Sigmoid colon (tissue), 3 donors: Measurements from ENCODE around the gene IP6K3.

Experiments
- POLR2A ChIP-seq, 2 donors: fragments of 450-650 bp; IDR thresholded peaks; one replicate each; pipeline ENCODE4 v1.6.1; 2016; ENCODE audit warnings: antibody characterized with exemption in 2 of 2, mild to moderate bottlenecking in 2 of 2, moderate library complexity in 2 of 2
- TF ChIP-seq, protein P1 (sequence below), 4 experiments: fragments of 450-650 bp in 3 of 4; fragments of 200-600 bp in 1 of 4; IDR thresholded peaks; one replicate each; pipeline ENCODE4 v1.5.1; 2016 to 2019; ENCODE audit warnings: antibody characterized with exemption in 4 of 4, mild to moderate bottlenecking in 3 of 4, moderate library complexity in 2 of 4

DNA sequence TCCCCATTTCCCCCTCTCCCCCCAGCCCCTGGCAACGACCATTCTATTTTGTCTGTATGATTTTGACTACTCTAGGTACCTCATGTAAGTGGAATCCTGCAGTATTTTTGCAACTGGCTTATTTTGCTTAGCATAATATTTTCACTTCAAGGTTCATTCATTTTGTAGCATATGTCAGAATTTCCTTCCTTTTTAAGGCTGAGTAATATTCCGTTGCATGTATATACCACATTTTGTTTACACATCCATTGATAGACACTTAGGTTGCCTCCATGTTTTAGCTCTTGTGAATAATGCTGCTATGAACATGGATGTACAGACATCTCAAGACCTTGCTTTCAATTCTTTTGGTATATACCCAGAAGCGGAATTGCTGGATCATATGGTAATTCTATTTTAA, 33.8 kb downstream of the IP6K3 start:
- TF ChIP-seq, protein P1, sequence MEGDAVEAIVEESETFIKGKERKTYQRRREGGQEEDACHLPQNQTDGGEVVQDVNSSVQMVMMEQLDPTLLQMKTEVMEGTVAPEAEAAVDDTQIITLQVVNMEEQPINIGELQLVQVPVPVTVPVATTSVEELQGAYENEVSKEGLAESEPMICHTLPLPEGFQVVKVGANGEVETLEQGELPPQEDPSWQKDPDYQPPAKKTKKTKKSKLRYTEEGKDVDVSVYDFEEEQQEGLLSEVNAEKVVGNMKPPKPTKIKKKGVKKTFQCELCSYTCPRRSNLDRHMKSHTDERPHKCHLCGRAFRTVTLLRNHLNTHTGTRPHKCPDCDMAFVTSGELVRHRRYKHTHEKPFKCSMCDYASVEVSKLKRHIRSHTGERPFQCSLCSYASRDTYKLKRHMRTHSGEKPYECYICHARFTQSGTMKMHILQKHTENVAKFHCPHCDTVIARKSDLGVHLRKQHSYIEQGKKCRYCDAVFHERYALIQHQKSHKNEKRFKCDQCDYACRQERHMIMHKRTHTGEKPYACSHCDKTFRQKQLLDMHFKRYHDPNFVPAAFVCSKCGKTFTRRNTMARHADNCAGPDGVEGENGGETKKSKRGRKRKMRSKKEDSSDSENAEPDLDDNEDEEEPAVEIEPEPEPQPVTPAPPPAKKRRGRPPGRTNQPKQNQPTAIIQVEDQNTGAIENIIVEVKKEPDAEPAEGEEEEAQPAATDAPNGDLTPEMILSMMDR (IDR thresholded peaks at IDR 0.05), result no peak
- TF ChIP-seq POLR2A (IDR thresholded peaks at IDR 0.05), result no peak
